ENCODE data around the gene CDH16.

Gene CDH16

GRCh38 chr16:66930189-66930588 lies 11.5 kb upstream of the CDH16 start:
- TF ChIP-seq CTCF (IDR thresholded peaks at IDR 0.05; ENCODE audit: low read depth, low read length) (no peak), EZH2phosphoT487 (IDR thresholded peaks at IDR 0.05; ENCODE audit: low read depth) (no peak)
- Histone ChIP-seq H4K20me1 (ENCODE audit: insufficient read depth, low read length) (no peaks in the 10 kb centered on the region), H3K4me3 (ENCODE audit: low read length) (no peak overlapping the region), H3K4me2 (ENCODE audit: low read length) (no peak overlapping the region), H2AFZ (ENCODE audit: low read depth, low read length) (no peak overlapping the region), H3K4me1 (ENCODE audit: low read length) (peaks cover 26% of the 10 kb centered on the region), H3K27ac (ENCODE audit: low read length) (no peak overlapping the region), H3K36me3 (replicated peaks; ENCODE audit: low read depth, low read length) (peaks cover 7% of the 10 kb centered on the region), H3K79me2 (ENCODE audit: low read length) (peaks cover 30% of the 10 kb centered on the region), H3K9me3 (ENCODE audit: insufficient read depth, low read length) (no peaks in the 10 kb centered on the region), H3K9ac (ENCODE audit: low read length) (no peak overlapping the region), H3K27me3 (ENCODE audit: low read depth, low read length) (no peaks in the 10 kb centered on the region)

- Histone ChIP-seq H4K20me1 (ENCODE audit: insufficient read depth, low read length) (no peaks in the 10 kb centered on the region), H3K27me3 (ENCODE audit: low read depth, low read length) (no peaks in the 10 kb centered on the region), H2AFZ (ENCODE audit: low read depth, low read length) (no peak overlapping the region), H3K4me2 (ENCODE audit: low read length) (no peak overlapping the region), H3K36me3 (replicated peaks; ENCODE audit: low read depth, low read length) (peaks cover 7% of the 10 kb centered on the region), H3K9ac (ENCODE audit: low read length) (no peak overlapping the region), H3K9me3 (ENCODE audit: insufficient read depth, low read length) (no peaks in the 10 kb centered on the region), H3K79me2 (ENCODE audit: low read length) (peaks cover 17% of the 10 kb centered on the region), H3K27ac (ENCODE audit: low read length) (no peak overlapping the region), H3K4me3 (ENCODE audit: low read length) (no peak overlapping the region), H3K4me1 (ENCODE audit: low read length) (peaks cover 25% of the 10 kb centered on the region)
- TF ChIP-seq CTCF (IDR thresholded peaks at IDR 0.05; ENCODE audit: low read depth, low read length) (peak; percentile 48), EZH2phosphoT487 (IDR thresholded peaks at IDR 0.05; ENCODE audit: low read depth) (no peak)
These were observed 10.2 kb upstream of the CDH16 start for GRCh38 chr16:66928702-66929388.

DNA sequence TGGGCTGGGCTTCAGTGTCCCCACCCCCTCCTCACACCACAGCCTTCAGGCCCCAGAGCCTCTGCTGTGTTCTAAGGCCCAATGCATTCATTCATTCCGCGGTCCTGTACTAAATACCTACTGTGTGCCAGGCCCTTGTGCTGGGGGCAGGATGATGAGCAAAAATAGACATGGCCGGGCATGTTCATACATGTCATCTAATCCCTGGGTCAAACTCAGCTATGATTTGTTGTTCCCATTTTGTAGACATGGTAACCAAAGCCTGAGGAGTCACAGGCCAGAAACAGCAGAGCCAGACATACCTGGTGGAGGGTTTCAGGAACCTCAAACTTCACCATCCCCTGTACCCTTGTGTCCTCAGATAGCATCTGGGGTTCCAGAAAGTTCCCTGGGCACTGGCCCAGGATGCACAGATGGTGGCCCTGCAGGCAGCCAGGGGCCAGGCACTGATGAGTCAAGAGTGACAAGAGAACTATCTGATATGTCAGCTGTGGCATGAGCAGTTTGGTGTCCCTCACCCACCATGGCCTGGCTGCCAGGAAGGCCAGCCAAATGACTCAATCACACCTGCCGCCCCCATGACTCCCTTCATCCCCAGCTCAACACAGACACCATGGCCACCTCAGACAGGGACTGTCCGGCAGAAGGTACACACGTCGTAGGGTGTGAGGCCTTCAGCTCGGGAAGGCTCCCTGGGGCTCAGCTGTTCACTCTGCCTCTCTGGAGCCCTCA lies 9.4 kb upstream of the CDH16 start:
- Histone ChIP-seq H3K27ac (ENCODE audit: low read length) (no peak overlapping the region), H3K9me3 (ENCODE audit: insufficient read depth, low read length) (no peaks in the 10 kb centered on the region), H2AFZ (ENCODE audit: low read depth, low read length) (no peak overlapping the region), H3K4me2 (ENCODE audit: low read length) (no peak overlapping the region), H3K4me1 (ENCODE audit: low read length) (peaks cover 20% of the 10 kb centered on the region), H3K36me3 (replicated peaks; ENCODE audit: low read depth, low read length) (peaks cover 7% of the 10 kb centered on the region), H3K9ac (ENCODE audit: low read length) (no peak overlapping the region), H4K20me1 (ENCODE audit: insufficient read depth, low read length) (no peaks in the 10 kb centered on the region), H3K4me3 (ENCODE audit: low read length) (no peak overlapping the region), H3K27me3 (ENCODE audit: low read depth, low read length) (no peaks in the 10 kb centered on the region), H3K79me2 (ENCODE audit: low read length) (peaks cover 9% of the 10 kb centered on the region)
- no peak for TF ChIP-seq CTCF (IDR thresholded peaks at IDR 0.05; ENCODE audit: low read depth, low read length)
- no peak for TF ChIP-seq EZH2phosphoT487 (IDR thresholded peaks at IDR 0.05; ENCODE audit: low read depth)

DNA sequence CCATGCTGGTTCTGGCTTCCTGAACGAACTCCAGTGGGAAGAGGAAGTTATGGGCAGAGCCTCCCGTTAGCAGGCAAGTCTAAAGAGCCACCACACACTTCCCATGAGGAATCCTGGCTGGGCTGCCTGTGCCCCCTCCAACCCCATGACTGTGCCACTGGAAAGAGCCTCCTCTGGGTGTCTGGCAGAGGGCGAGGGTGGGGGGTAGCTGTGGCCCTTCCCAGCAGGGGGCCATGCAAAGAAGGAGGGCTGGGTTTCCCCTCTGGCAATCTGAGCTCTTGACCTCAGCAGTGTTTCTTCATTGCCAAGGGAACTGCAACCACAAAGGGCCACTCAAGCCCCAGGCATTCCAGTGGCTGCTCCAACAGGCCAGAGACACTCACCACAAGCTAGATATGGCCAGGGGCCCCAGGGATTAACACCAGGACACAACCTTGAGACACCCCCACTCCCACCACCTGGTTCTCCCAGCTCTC lies 8.3 kb upstream of the CDH16 start:
- Histone ChIP-seq H2AFZ (ENCODE audit: low read depth, low read length) (no peak overlapping the region), H3K27ac (ENCODE audit: low read length) (no peak overlapping the region), H3K27me3 (ENCODE audit: low read depth, low read length) (no peaks in the 10 kb centered on the region), H3K4me1 (ENCODE audit: low read length) (peaks cover 17% of the 10 kb centered on the region), H3K36me3 (replicated peaks; ENCODE audit: low read depth, low read length) (peaks cover 3% of the 10 kb centered on the region), H3K9ac (ENCODE audit: low read length) (no peak overlapping the region), H4K20me1 (ENCODE audit: insufficient read depth, low read length) (no peaks in the 10 kb centered on the region), H3K9me3 (ENCODE audit: insufficient read depth, low read length) (no peaks in the 10 kb centered on the region), H3K4me2 (ENCODE audit: low read length) (peak overlapping the region; percentile 3; the same call in 1 of the 2 replicates), H3K4me3 (ENCODE audit: low read length) (no peak overlapping the region), H3K79me2 (ENCODE audit: low read length) (no peaks in the 10 kb centered on the region)
- TF ChIP-seq EZH2phosphoT487 (IDR thresholded peaks at IDR 0.05; ENCODE audit: low read depth), result no peak
- TF ChIP-seq CTCF (IDR thresholded peaks at IDR 0.05; ENCODE audit: low read depth, low read length), result no peak
